GM23338 (cell line): ENCODE results near the gene USP37.

Experiments
- POLR2AphosphoS5 ChIP-seq: IDR thresholded peaks from 2 replicates; pipeline ENCODE4 v1.6.1; 2016; ENCODE audit warnings: antibody characterized with exemption, low read depth
- TF ChIP-seq, protein P1 (sequence below), 2 experiments: fragments of 200-600 bp in 1 of 2; sonication (generic) in 1 of 2; conservative IDR thresholded peaks; 2 replicates each; pipeline versions ENCODE4 v1.5.1 to v1.6.1; 2016 to 2017; ENCODE audit warnings: antibody characterized with exemption in 2 of 2, low read depth in 2 of 2, mild to moderate bottlenecking in 2 of 2, moderate library complexity in 1 of 2

DNA sequence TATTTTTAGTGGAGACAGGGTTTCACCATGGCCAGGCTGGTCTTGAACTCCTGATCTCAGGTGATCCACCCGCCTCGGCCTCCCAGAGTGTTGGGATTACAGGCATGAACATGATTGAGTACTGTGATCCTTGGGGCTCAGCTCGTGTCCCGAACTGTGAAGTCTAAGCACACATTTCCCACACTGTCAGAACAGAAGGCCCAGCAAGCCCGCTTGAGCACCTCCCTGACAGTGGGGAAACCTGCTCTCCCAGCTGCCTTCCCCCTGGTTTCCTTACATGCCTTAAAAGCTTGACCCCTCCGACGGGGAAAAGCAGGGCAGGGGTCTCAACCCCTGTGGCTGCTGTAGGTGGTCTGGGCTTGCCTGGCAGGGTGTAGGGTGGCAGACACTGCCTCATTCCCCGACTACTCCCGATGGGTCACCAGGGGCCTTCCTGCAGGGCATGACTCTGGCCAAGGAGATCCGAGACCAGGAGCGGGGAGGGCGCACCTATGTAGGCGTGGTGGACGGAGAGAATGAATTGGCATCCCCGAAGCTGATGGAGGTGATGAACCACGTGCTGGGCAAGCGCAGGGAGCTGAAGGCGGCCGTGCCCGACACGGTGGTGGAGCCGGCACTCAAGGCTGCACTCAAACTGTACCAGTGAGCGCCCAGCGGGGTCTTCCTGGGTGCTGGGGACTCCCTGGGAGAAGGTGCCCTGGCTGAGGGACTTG lies 139.1 kb downstream of the USP37 start:
- TF ChIP-seq POLR2AphosphoS5: no peak
- TF ChIP-seq, protein P1, sequence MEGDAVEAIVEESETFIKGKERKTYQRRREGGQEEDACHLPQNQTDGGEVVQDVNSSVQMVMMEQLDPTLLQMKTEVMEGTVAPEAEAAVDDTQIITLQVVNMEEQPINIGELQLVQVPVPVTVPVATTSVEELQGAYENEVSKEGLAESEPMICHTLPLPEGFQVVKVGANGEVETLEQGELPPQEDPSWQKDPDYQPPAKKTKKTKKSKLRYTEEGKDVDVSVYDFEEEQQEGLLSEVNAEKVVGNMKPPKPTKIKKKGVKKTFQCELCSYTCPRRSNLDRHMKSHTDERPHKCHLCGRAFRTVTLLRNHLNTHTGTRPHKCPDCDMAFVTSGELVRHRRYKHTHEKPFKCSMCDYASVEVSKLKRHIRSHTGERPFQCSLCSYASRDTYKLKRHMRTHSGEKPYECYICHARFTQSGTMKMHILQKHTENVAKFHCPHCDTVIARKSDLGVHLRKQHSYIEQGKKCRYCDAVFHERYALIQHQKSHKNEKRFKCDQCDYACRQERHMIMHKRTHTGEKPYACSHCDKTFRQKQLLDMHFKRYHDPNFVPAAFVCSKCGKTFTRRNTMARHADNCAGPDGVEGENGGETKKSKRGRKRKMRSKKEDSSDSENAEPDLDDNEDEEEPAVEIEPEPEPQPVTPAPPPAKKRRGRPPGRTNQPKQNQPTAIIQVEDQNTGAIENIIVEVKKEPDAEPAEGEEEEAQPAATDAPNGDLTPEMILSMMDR (conservative IDR thresholded peaks at IDR 0.05; ENCODE audit: low read depth in 2 of 2): no peak
